Brain microvascular endothelial cell (primary cell): ENCODE results near the gene MT1E.

Experiments
- DNase-seq: peaks from one replicate; pipeline ENCODE4 v3.0.0-alpha.2; 2020
- H3K27ac ChIP-seq: fragments of 250-450 bp; sonication (Bioruptor Pico); 2 replicates; pipeline ENCODE4 v1.5.1; 2020; ENCODE audit warnings: mild to moderate bottlenecking, moderate library complexity
- H3K27me3 ChIP-seq: fragments of 250-450 bp; sonication (Bioruptor Pico); replicated peaks from 2 replicates; pipeline ENCODE4 v1.5.1; 2020; ENCODE audit warnings: mild to moderate bottlenecking
- H3K36me3 ChIP-seq: fragments of 250-450 bp; sonication (Bioruptor Pico); replicated peaks from 2 replicates; pipeline ENCODE4 v1.5.1; 2020; ENCODE audit warnings: mild to moderate bottlenecking
- H3K4me3 ChIP-seq: 2 replicates; pipeline ENCODE4 v1.5.1; 2011; ENCODE audit warnings: low read depth, mild to moderate bottlenecking, control low read depth, low read length, moderate library complexity
- in situ Hi-C: cut with HindIII; loops from 2 replicates; pipeline ENCODE4 v1.10.0; 2017; ENCODE audit warnings: low sequenced_read_pairs, low pct_ligation_motif_present
- TF ChIP-seq, protein P1 (sequence below): IDR thresholded peaks from 2 replicates; pipeline ENCODE4 v1.5.1; 2011; ENCODE audit warnings: low read depth, mild to moderate bottlenecking, moderate library complexity, low read length, control low read depth, inconsistent platforms; ENCODE audit errors: missing control alignments

Gene MT1E

DNA sequence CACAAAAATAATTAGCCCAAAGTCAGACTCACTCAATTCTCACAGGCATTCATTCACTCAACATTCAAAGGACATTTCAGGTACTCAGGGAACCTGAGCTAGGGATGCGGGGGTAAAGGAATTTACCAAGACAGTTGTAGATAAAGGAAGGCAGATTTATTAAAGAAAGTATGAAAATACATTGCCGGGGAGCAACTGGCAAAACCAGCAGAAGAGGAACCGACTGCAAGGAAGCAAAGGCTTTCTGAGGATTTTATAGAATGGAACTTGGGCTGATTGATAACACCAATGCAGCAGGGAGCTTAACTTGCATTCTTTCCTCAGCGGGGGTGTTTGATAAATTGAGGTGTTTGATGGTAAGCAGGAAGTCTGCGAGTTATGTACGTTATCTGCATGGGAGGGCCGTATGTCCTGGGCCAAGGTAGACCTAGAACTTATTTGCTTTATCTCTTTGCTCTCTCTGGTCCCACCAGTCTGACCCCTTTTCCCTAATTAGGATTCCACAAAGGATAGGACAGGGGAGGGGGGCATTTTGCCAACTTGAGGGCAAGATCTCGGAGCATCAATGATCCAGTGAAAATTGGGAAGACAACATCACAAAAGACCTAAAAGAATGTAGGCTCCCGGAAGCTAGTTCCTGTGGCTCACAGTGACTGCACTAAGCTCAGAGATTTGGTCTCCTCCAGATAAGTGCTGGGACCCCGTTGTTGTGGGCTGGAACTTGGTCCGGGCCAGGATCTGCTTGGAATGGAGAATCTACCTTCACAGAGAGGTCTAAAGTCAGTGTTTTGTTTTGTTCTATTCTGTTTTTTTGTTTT, 42.0 kb upstream of the MT1E start:
- peaks cover 3% of the 10 kb centered on the region for H3K27me3 ChIP-seq
- in situ Hi-C loops = no loop called here
- H3K4me3 ChIP-seq = no peak overlapping the region
- H3K27ac ChIP-seq = no peak overlapping the region
- TF ChIP-seq, protein P1, sequence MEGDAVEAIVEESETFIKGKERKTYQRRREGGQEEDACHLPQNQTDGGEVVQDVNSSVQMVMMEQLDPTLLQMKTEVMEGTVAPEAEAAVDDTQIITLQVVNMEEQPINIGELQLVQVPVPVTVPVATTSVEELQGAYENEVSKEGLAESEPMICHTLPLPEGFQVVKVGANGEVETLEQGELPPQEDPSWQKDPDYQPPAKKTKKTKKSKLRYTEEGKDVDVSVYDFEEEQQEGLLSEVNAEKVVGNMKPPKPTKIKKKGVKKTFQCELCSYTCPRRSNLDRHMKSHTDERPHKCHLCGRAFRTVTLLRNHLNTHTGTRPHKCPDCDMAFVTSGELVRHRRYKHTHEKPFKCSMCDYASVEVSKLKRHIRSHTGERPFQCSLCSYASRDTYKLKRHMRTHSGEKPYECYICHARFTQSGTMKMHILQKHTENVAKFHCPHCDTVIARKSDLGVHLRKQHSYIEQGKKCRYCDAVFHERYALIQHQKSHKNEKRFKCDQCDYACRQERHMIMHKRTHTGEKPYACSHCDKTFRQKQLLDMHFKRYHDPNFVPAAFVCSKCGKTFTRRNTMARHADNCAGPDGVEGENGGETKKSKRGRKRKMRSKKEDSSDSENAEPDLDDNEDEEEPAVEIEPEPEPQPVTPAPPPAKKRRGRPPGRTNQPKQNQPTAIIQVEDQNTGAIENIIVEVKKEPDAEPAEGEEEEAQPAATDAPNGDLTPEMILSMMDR = no peak
- no peak for DNase-seq
- no peaks in the 10 kb centered on the region for H3K36me3 ChIP-seq

DNA sequence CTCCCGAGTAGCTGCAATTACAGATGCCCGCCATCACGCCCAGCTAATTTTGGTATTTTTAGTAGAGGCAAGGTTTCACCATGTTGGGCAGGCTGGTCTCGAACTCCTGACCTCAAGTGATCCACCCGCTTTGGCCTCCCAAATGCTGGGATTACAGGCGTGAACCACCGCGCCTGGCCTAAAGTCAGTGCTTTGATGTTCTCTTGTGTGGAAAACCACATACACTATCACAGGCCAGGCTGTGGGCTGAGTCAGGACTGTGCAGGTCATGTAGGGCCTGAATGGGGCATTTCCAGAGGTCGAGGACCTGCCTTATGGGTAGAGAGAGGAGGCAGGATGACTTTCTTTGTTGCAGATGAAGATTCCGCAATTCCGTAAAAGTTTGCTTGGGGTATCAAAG, 41.3 kb upstream of the MT1E start:
- Histone ChIP-seq H3K36me3 (no peaks in the 10 kb centered on the region), H3K4me3 (no peak overlapping the region), H3K27me3 (peaks cover 10% of the 10 kb centered on the region), H3K27ac (no peak overlapping the region)
- DNase-seq = no peak
- TF ChIP-seq, protein P1 = no peak
- in situ Hi-C loops = no loop called here

DNA sequence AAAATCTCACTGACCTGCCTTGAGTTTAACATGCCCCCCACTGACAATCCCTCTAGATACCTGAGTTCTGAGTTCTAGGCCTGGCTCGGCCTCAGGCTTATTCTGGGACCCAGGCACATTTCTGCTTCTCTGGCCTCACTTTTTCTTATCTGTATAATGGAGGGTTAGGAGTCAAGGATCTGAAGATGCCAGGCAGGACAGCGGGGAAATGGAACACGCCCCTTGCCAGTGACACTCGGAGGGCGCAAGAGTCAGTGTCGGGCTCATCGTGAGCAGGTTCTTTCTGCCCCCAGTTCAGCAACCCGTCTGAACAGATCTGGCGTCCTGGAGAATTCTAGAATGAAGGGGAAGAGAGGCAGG, 36.8 kb upstream of the MT1E start:
- Histone ChIP-seq H3K27ac (no peak overlapping the region), H3K36me3 (no peaks in the 10 kb centered on the region), H3K4me3 (peak overlapping the region; percentile 27), H3K27me3 (peaks cover 23% of the 10 kb centered on the region)
- DNase-seq = no peak
- in situ Hi-C loops = no loop called here
- TF ChIP-seq, protein P1 = no peak

DNA sequence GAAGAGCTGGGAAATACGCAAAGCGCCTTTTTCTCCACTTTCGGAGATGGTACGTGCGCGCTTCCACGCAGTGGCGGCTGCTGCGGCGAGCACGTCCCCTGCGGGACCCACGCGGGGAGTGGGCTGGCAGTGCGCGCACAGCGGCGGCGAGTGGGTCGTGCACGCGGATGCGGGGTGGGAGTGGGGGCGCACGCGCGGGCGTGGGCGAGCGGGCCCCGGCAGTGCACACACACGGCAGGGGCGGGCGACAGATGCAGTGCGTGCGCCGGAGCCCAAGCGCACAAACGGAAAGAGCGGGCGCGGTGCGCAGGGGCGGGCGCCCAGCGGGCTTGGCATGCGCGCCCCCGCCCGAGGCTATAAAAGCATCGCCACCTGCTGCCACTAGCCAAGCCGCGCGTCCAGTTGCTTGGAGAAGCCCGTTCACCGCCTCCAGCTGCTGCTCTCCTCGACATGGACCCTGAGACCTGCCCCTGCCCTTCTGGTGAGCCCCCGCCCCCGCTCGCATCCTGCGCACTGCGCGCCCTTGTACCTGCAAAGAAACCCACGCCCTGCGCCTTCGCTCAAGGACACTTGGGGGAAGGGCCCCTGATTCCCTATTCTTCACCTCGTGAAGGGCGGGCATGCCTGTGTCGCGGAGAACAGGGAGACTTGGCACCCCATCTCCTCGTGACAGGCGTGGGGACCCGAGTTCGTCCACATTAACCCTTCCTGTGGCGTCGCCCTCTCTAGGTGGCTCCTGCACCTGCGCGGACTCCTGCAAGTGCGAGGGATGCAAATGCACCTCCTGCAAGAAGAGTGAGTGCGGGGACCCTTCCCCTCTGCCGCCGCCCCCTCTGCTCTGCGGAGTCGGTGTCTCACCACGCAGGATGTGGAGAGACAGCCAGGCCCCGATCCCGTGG, 36.2 kb upstream of the MT1E start, which contains the start of gene MT3:
Gene MT3 (plus strand): TSS at position 388 of the 899 bp plus-strand sequence. CDS start 63 bp downstream, at position 451.
- Histone ChIP-seq H3K36me3 (no peaks in the 10 kb centered on the region), H3K27ac (no peak within 1 kb of the TSS), H3K27me3 (peaks cover 23% of the 10 kb centered on the region), H3K4me3 (peak within 1 kb of the TSS; percentile 27)
- TF ChIP-seq, protein P1 = no peak
- no peak for DNase-seq
- in situ Hi-C loops = no loop called here

DNA sequence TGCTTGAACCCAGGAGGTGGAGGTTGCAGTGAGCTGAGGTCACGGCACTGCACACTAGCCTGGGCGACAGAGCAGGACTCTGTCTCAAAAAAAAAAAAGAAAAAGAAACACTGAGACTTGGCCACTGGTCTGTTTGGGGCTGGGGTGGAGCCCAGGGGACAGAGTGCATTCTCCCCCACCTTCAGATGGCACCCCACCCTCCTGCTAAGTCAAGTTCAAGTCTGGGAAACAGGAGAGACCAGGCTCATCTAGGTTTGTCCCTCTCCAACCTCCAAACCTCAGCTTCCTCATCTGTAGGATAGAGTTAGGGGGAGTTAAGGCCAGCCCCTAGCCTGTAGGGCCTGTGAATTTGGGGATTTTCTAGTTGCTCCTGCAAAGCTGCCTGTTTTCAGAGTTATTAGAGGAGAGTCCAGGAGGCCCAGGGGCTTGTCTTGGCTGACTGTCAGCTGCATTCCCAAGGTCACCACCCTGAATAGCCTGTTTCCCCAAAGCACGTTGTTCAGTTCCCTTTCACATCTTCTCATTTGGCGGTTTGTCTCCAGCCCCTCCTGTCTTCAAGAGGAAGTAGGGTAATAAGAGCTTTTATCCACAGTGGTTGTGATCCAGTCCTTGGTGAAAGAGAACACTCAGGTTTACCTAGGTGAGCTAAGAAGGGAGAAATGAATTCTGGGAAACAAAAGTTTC, 34.1 kb upstream of the MT1E start:
- Histone ChIP-seq H3K36me3 (no peaks in the 10 kb centered on the region), H3K27ac (no peak overlapping the region), H3K27me3 (peaks cover 23% of the 10 kb centered on the region), H3K4me3 (no peak overlapping the region)
- in situ Hi-C loops = no loop called here
- DNase-seq = no peak
- TF ChIP-seq, protein P1 = no peak
